Lower leg skin (tissue), 4 donors: ENCODE data around the gene ANKS6. TPM values are rescaled to one million over a fixed set of nuclear protein-coding genes. Genes with fewer than 3 reads are reported as not detected.

Source experiments
- DNase-seq, 2 donors: peaks; one replicate each; pipeline ENCODE4 v3.0.0-alpha.2; 2019; ENCODE audit warnings: low spot score in 2 of 2
- H3K4me3 ChIP-seq: fragments of 200-600 bp; sonication (generic); 2 replicates; pipeline ENCODE4 v1.5.1; 2017; ENCODE audit warnings: mild to moderate bottlenecking, low read depth; ENCODE audit not compliant: poor library complexity, severe bottlenecking
- CTCF ChIP-seq, 3 donors: fragments of 450-650 bp; IDR thresholded peaks; one replicate each; pipeline ENCODE4 v1.5.1; 2016; ENCODE audit warnings: antibody characterized with exemption in 3 of 3, mild to moderate bottlenecking in 3 of 3, moderate library complexity in 2 of 3
- POLR2A ChIP-seq, 2 donors: fragments of 450-650 bp; IDR thresholded peaks; one replicate each; pipeline ENCODE4 v1.6.1; 2016 to 2017; ENCODE audit warnings: antibody characterized with exemption in 2 of 2, mild to moderate bottlenecking in 1 of 2, moderate library complexity in 1 of 2
- WGBS, 2 donors: methylation state at CpG; one replicate each; pipeline ENCODE4 v1.1.5; 2018; 5-methylcytosine and 5-hydroxymethylcytosine counted together
- intact Hi-C: fragments of 100-400 bp; cut with DNase I; formaldehyde crosslinking; loops from one replicate; pipeline ENCODE4 v1.15.0; 2023; ENCODE audit warnings: low total_unique reads
- total RNA-seq, 4 donors: library from RNA; depleted of rRNA; stranded (reverse); fragments of >200 nt; gene quantifications; one replicate each; pipeline ENCODE4 v1.1.0, GENCODE V29; 2016

The ANKS6 gene
- total RNA-seq, 4 donors from 2014 or later: 11.3 to 28.0 (median 19.1) TPM

GRCh38 chr9:98701576-98701975 lies 94.8 kb downstream of the ANKS6 start:
- H3K4me3 ChIP-seq: no peak overlapping the region
- 81 to 83% methylated on average over 7 of the region's 7 CpGs for WGBS, 2 donors
- intact Hi-C loops: no loop called here
- TF ChIP-seq CTCF (IDR thresholded peaks at IDR 0.05): no peak
- TF ChIP-seq POLR2A (IDR thresholded peaks at IDR 0.05): no peak
- DNase-seq: peak in 1 of 2 donors; percentile 60

- WGBS, 2 donors: 50 to 63% methylated on average over 4 of the region's 4 CpGs
- peak in 1 of 2 donors; percentile 23 for DNase-seq
- TF ChIP-seq POLR2A (IDR thresholded peaks at IDR 0.05): no peak
- no peak for TF ChIP-seq CTCF (IDR thresholded peaks at IDR 0.05)
- no peak overlapping the region for H3K4me3 ChIP-seq
- intact Hi-C loops: no loop called here
Measured at GRCh38 chr9:98700801-98701200, 95.6 kb downstream of the ANKS6 start.

GRCh38 chr9:98698856-98699255 lies 97.5 kb downstream of the ANKS6 start:
- no peak overlapping the region for H3K4me3 ChIP-seq
- intact Hi-C loops: no loop called here
- WGBS, 2 donors: 75 to 88% methylated on average over 6 of the region's 6 CpGs
- TF ChIP-seq CTCF (IDR thresholded peaks at IDR 0.05) (no peak), POLR2A (IDR thresholded peaks at IDR 0.05) (no peak)
- no peak for DNase-seq

GRCh38 chr9:98694943-98695342 lies 101.4 kb downstream of the ANKS6 start:
- no peak for TF ChIP-seq CTCF (IDR thresholded peaks at IDR 0.05)
- TF ChIP-seq POLR2A (IDR thresholded peaks at IDR 0.05): no peak
- 74 to 86% methylated on average over 2 of the region's 2 CpGs for WGBS, 2 donors
- DNase-seq: no peak
- intact Hi-C loops: no loop called here
- no peak overlapping the region for H3K4me3 ChIP-seq

- intact Hi-C loops: no loop called here
- 87 to 89% methylated on average over 7 of the region's 7 CpGs for WGBS, 2 donors
- TF ChIP-seq POLR2A (IDR thresholded peaks at IDR 0.05) (no peak), CTCF (IDR thresholded peaks at IDR 0.05) (no peak)
- no peak overlapping the region for H3K4me3 ChIP-seq
- DNase-seq: no peak
Measured at GRCh38 chr9:98692392-98692791, 104.0 kb downstream of the ANKS6 start.

GRCh38 chr9:98691890-98692289 lies 104.5 kb downstream of the ANKS6 start:
- no peak for DNase-seq
- TF ChIP-seq POLR2A (IDR thresholded peaks at IDR 0.05): no peak
- TF ChIP-seq CTCF (IDR thresholded peaks at IDR 0.05): no peak
- intact Hi-C loops: no loop called here
- WGBS, 2 donors: 85 to 89% methylated on average over 3 of the region's 3 CpGs
- no peak overlapping the region for H3K4me3 ChIP-seq
